Fibroblast of the conjunctiva (primary cell): ENCODE data around the gene ROBO2.
A peak's percentile ranks its signal among the peaks of the same experiment; 100 is the strongest.

Experiments used
- DNase-seq: peaks from one replicate; pipeline ENCODE4 v3.0.0-alpha.2; 2010; ENCODE audit warnings: low read depth

The ROBO2 gene

DNA sequence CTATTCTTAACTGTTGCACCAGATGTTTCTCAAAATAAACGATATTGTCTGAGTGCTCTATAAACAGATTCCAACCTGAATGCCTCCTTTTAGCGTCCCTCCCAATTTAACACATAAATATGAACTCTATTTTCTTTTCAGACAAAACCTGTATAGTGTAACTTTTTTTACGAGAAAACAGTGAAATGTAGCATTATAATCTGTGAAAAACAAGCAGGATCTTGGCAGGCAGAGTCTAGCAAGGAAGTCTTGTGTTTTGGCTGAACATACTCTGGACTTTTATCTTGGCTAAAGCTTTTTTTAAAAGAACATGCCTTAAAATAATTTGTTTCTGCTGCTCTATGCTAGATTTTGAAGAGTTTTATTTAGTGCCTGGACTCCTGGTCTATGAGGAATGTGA is 150.5 kb downstream of the ROBO2 start:
- DNase-seq = no peak

- no peak for DNase-seq
Observed at GRCh38 chr3:77191014-77191413, 151.1 kb downstream of the ROBO2 start.

DNA sequence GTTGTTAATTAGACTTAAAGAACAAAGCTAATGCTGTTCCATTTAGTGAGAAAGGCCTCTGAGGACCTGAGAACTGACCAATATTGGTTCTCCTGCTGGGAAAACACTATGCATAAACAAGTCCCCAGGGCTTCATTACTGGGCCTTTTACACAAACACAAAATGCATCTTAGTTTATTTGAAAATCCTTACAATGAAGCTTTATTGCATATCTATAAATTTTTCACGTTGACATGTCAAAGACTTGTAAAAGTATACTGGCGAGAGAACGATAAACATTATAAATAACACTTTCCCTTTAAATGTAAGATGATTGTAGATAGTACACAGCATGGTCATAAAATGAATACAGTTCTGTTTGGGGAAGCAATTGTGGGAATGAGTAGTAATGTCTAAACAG is 151.7 kb downstream of the ROBO2 start:
- no peak for DNase-seq

GRCh38 chr3:77195766-77196545 is 156.1 kb downstream of the ROBO2 start:
- DNase-seq = no peak

- no peak for DNase-seq
Observed at GRCh38 chr3:77197408-77197807, 157.5 kb downstream of the ROBO2 start.

GRCh38 chr3:77203851-77204250 is 164.0 kb downstream of the ROBO2 start:
- DNase-seq = no peak

DNA sequence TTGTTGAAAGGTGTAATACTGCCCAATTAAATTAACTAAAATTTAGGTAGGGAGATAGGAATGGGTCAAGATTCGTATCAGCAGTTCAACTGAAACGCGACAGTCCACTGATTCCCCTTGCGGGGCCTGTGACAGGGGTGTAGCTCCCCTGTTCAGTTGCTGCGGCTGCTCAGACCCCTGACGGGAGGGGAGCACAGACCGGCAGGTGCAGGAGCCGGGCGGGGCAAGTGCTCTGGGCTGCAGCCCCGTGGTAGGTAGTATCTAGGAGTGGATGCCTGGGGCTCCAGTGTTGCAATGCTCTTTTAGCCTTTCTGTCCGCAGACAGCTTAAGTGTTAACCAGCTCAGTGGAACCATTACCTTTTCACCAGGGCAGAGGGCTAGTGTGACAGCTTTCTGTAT is 164.9 kb downstream of the ROBO2 start:
- no peak for DNase-seq

DNA sequence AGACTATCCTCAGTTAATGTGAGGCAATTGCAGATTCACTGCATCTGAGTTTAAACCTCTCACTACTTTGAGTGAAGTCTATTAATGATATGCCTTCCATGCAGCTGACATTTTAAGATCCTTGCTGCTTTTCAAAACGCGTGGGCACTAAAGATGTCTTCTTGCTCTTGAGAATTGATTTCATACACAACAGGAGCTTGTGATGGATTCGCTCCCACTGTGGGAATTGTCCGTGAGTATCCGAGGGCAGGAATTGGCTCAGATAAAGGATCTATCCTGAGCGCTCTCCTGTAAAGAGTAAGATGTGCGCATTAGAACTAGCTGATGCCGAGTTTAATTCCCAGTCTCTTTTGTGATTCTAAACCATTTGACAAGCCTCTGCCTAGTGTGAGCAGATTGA is 167.9 kb downstream of the ROBO2 start:
- no peak for DNase-seq

- DNase-seq = no peak
Observed at GRCh38 chr3:77222701-77223100, 182.8 kb downstream of the ROBO2 start.

DNA sequence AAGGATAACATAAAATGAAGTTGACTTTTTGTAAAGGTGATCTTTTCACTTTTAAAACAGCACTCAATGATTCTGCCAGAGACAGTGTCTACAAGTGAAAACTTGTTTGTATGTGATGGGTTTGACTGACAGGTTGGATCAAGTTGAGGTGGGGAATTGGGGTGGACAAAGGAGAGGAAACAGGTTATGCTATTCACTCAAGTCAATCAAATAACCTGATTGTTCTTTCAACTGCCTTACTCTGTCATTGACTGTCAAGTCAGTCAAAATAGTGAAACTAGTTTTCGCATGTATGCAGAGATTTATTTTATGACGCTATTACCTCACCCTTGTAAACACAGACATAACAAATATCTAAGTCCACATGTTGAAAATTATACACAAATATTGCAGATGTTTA is 187.7 kb downstream of the ROBO2 start:
- no peak for DNase-seq

DNA sequence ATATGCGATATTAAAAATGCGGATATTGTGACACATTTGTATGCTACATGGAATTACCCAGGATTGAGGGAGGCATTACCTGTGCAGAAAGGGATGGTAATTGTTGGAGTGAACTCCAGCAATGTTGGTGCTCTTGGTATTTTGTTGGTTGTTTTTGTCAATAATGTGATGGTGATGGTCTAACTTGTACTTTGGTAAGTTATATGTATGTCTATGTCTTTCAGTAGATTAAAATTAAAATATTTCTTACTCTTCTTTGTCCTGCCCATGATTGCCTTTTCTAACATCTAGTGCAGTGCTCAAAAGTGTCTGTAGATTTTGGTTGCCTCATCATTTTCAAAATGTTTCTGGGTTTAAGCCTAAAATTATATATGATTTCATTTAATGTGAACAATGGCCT is 192.7 kb downstream of the ROBO2 start:
- DNase-seq = no peak

DNA sequence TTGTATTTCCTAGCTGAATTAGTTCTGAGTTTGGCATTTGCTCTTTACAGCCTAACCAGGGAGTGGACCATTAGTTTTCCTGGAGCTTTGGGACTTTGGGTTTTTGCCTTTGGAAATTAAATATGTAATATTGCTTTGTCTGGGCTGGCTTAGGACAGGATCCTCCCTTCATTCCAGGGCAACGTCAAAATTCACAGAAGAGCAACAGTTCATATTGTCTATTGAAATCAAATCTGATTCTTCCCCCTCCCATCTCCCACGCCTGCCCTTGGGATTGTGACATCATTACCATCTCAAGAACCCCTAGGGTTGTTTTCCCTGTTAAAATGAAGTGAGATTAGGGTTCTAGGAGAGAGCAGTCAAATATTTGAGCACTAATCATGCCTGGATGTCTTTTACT is 194.1 kb downstream of the ROBO2 start:
- DNase-seq = no peak

GRCh38 chr3:77236118-77236517 is 196.2 kb downstream of the ROBO2 start:
- no peak for DNase-seq

- no peak for DNase-seq
Observed at GRCh38 chr3:77240072-77240650, 200.3 kb downstream of the ROBO2 start.

- DNase-seq = no peak
Observed at GRCh38 chr3:77242371-77242770, 202.5 kb downstream of the ROBO2 start.

GRCh38 chr3:77244981-77245380 is 205.1 kb downstream of the ROBO2 start:
- no peak for DNase-seq

GRCh38 chr3:77247061-77247460 is 207.2 kb downstream of the ROBO2 start:
- no peak for DNase-seq

DNA sequence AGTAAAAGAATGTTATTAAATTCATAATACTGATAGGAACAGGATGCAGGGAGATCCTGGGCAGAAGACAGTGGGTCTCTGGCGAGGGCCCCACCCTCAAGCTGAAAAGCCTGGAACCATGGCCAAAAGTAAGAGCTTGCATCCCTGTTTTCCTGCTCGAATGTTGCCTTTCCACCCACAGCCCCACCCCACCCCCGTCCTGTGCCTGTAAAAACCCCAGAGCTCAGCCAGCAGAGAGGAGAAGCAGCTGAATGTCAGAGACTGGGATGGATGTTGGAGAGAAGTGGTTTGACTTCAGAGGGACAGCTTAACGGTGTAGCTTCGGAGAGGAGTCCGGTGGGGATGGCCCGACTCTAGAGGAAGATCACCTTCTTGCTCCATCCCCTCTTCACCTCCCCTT is 207.9 kb downstream of the ROBO2 start:
- DNase-seq = no peak

GRCh38 chr3:77248420-77248819 is 208.5 kb downstream of the ROBO2 start:
- DNase-seq = no peak

DNA sequence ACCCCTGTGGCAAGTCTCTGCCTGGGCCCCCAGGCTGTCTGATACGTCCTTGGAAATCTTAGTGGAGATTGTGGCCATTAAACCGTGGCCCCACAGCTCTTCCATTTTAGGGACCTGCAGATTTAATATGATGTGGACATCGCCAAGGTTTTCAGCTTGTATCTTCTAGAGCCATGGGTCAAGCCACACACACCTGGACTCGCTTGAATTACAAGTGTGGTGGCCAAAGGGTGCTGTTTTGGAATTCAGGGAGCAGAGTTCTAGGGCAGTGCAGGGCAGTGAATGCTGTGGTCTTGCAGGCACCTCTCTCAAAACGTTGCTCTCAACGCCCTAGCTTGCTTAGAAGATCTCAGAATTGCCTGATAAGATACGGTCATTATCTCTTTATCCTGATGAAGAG is 211.2 kb downstream of the ROBO2 start:
- DNase-seq = no peak

GRCh38 chr3:77254967-77255831 is 215.3 kb downstream of the ROBO2 start:
- DNase-seq = peak; percentile 52

GRCh38 chr3:77256584-77257503 is 216.9 kb downstream of the ROBO2 start:
- no peak for DNase-seq
